Panc1 (cell line): ENCODE results near the gene KIZ. TPM values are rescaled to one million over a fixed set of nuclear protein-coding genes. Genes with fewer than 3 reads are reported as not detected.

Experiments used
- ATAC-seq: fragments of 200-7000 bp; cut with Tn5 transposase; 2 replicates; pipeline ENCODE4 v1.9.1; 2020; ENCODE audit warnings: mild to moderate bottlenecking, moderate library complexity
- BruUV-seq: library from RNA; stranded (reverse); fragments of 400-500 nt; replicated peaks from 2 replicates; lab custom pipeline; 2021; lab: Mats Ljungman, UMichigan
- CTCF ChIA-PET: fragments of 300-600 bp; sonication (Branson Sonifier 250); formaldehyde crosslinking; loops from one replicate; lab custom pipeline; 2022; ENCODE audit warnings: antibody characterized with exemption; lab: Charles Lee
- POLR2A ChIA-PET: fragments of 300-600 bp; sonication (Branson Sonifier 250); formaldehyde crosslinking; loops from one replicate; lab custom pipeline; 2022; ENCODE audit warnings: antibody characterized with exemption; lab: Charles Lee
- DNase-seq: peaks from one replicate; pipeline ENCODE4 v3.0.0-alpha.2; 2010; ENCODE audit warnings: low read depth, low spot score
- H3K27ac ChIP-seq: 2 replicates; pipeline ENCODE4 v1.5.1; 2011; ENCODE audit warnings: mild to moderate bottlenecking, low read length, inconsistent platforms
- H3K27me3 ChIP-seq: fragments of 200-500 bp; sonication (Bioruptor generic); 2 replicates; pipeline ENCODE4 v1.6.0; 2014; ENCODE audit warnings: low read length, inconsistent platforms; ENCODE audit not compliant: control insufficient read depth, insufficient read depth
- H3K36me3 ChIP-seq: fragments of 200-500 bp; sonication (Bioruptor generic); 2 replicates; pipeline ENCODE4 v1.5.1; 2014; ENCODE audit warnings: inconsistent platforms, mild to moderate bottlenecking, low read length, moderate library complexity; ENCODE audit not compliant: control insufficient read depth, insufficient read depth
- H3K4me1 ChIP-seq: 2 replicates; pipeline ENCODE4 v1.5.1; 2011; ENCODE audit warnings: inconsistent platforms, mild to moderate bottlenecking, low read length, moderate library complexity; ENCODE audit not compliant: control insufficient read depth, insufficient read depth
- H3K4me3 ChIP-seq, 2 experiments: 2 replicates each; pipeline ENCODE4 v1.5.1; 2011 to 2012; ENCODE audit warnings: low read depth in 2 of 2, low read length in 2 of 2, mild to moderate bottlenecking in 2 of 2, inconsistent platforms in 1 of 2, moderate library complexity in 1 of 2
- H3K9me3 ChIP-seq: fragments of 200-500 bp; sonication (Bioruptor generic); 2 replicates; pipeline ENCODE4 v1.5.1; 2014; ENCODE audit warnings: low read depth, mild to moderate bottlenecking, inconsistent platforms, low read length, moderate library complexity; ENCODE audit not compliant: control insufficient read depth, insufficient read depth
- POLR2AphosphoS5 ChIP-seq: IDR thresholded peaks from 2 replicates; pipeline ENCODE4 v1.6.1; 2012; ENCODE audit warnings: mild to moderate bottlenecking, low read depth, low read length, moderate library complexity
- SIN3A ChIP-seq: IDR thresholded peaks from 2 replicates; pipeline ENCODE4 v1.6.1; 2012; ENCODE audit warnings: low read depth, mild to moderate bottlenecking, low read length, moderate library complexity, borderline replicate concordance; ENCODE audit not compliant: insufficient read depth
- TCF7L2 ChIP-seq: IDR thresholded peaks from 2 replicates; pipeline ENCODE4 v1.6.1; 2011; ENCODE audit warnings: mild to moderate bottlenecking, low read depth, low read length, inconsistent platforms
- in situ Hi-C: cut with HindIII; loops from 2 replicates; pipeline ENCODE4 v1.10.0; 2016; ENCODE audit warnings: low sequenced_read_pairs, low pct_unique_long_range_greater_than_20kb
- intact Hi-C: fragments of 100-400 bp; cut with micrococcal nuclease; formaldehyde crosslinking; loops from one replicate; pipeline ENCODE4 v1.10.0; 2022; ENCODE audit not compliant: unreplicated experiment
- total RNA-seq: library from RNA; stranded (reverse); gene quantifications from one replicate; pipeline ENCODE4 v1.2.1, GENCODE V29; 2021; ENCODE audit not compliant: unreplicated experiment
- TF ChIP-seq, protein P1 (sequence below), 2 experiments: IDR thresholded peaks; 2 replicates each; pipeline ENCODE4 v1.6.1; 2011 to 2012; ENCODE audit warnings: low read depth in 2 of 2, control low read depth in 1 of 2, low read length in 1 of 2, mild to moderate bottlenecking in 1 of 2, moderate library complexity in 1 of 2; ENCODE audit not compliant: insufficient read depth in 1 of 2
- TF ChIP-seq, protein P2 (sequence below): fragments of 450-650 bp; IDR thresholded peaks from 2 replicates; pipeline ENCODE4 v1.5.1; 2017; ENCODE audit warnings: mild to moderate bottlenecking

KIZ gene
- total RNA-seq, 1 experiment from 2014 or later: 6.5 TPM

DNA sequence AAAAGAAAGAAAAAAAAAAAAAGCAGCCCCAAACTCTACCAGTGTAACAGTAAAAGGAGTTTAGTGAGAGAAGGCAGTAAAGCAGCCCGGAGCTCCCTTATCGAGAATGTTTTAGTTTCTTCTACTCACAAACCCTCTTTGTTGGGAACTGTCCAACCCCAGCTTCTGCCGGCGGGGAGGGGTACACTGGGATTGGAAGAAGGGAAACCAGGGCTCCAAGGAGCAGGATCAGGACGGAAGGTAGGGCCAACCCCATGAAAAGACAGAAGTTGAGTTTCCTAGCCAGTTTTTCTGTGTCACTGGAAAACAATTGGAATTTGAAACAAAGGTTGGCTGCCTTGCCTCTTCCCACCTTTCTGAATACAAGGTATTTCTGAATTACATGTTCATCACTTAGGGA lies 66.0 kb downstream of the KIZ start:
- no peak for ATAC-seq
- CTCF ChIA-PET: no interaction called here
- BruUV-seq: no TSS peak
- DNase-seq: no peak
- H3K9me3 ChIP-seq: no peaks in the 10 kb centered on the region
- H3K27ac ChIP-seq: no peak overlapping the region
- in situ Hi-C loops: no loop called here
- no peaks in the 10 kb centered on the region for H3K27me3 ChIP-seq
- H3K36me3 ChIP-seq: no peaks in the 10 kb centered on the region
- TF ChIP-seq POLR2AphosphoS5: no peak
- TF ChIP-seq, protein P1, sequence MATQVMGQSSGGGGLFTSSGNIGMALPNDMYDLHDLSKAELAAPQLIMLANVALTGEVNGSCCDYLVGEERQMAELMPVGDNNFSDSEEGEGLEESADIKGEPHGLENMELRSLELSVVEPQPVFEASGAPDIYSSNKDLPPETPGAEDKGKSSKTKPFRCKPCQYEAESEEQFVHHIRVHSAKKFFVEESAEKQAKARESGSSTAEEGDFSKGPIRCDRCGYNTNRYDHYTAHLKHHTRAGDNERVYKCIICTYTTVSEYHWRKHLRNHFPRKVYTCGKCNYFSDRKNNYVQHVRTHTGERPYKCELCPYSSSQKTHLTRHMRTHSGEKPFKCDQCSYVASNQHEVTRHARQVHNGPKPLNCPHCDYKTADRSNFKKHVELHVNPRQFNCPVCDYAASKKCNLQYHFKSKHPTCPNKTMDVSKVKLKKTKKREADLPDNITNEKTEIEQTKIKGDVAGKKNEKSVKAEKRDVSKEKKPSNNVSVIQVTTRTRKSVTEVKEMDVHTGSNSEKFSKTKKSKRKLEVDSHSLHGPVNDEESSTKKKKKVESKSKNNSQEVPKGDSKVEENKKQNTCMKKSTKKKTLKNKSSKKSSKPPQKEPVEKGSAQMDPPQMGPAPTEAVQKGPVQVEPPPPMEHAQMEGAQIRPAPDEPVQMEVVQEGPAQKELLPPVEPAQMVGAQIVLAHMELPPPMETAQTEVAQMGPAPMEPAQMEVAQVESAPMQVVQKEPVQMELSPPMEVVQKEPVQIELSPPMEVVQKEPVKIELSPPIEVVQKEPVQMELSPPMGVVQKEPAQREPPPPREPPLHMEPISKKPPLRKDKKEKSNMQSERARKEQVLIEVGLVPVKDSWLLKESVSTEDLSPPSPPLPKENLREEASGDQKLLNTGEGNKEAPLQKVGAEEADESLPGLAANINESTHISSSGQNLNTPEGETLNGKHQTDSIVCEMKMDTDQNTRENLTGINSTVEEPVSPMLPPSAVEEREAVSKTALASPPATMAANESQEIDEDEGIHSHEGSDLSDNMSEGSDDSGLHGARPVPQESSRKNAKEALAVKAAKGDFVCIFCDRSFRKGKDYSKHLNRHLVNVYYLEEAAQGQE (IDR thresholded peaks at IDR 0.05; ENCODE audit: insufficient read depth in 1 of 2, low read depth in 2 of 2, low read length in 1 of 2): no peak
- TF ChIP-seq SIN3A: no peak
- TF ChIP-seq, protein P2, sequence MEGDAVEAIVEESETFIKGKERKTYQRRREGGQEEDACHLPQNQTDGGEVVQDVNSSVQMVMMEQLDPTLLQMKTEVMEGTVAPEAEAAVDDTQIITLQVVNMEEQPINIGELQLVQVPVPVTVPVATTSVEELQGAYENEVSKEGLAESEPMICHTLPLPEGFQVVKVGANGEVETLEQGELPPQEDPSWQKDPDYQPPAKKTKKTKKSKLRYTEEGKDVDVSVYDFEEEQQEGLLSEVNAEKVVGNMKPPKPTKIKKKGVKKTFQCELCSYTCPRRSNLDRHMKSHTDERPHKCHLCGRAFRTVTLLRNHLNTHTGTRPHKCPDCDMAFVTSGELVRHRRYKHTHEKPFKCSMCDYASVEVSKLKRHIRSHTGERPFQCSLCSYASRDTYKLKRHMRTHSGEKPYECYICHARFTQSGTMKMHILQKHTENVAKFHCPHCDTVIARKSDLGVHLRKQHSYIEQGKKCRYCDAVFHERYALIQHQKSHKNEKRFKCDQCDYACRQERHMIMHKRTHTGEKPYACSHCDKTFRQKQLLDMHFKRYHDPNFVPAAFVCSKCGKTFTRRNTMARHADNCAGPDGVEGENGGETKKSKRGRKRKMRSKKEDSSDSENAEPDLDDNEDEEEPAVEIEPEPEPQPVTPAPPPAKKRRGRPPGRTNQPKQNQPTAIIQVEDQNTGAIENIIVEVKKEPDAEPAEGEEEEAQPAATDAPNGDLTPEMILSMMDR: no peak
- no peak for TF ChIP-seq TCF7L2
- H3K4me1 ChIP-seq: no peaks in the 10 kb centered on the region
- POLR2A ChIA-PET: no interaction called here
- no peak overlapping the region for H3K4me3 ChIP-seq
- intact Hi-C loops: no loop called here

DNA sequence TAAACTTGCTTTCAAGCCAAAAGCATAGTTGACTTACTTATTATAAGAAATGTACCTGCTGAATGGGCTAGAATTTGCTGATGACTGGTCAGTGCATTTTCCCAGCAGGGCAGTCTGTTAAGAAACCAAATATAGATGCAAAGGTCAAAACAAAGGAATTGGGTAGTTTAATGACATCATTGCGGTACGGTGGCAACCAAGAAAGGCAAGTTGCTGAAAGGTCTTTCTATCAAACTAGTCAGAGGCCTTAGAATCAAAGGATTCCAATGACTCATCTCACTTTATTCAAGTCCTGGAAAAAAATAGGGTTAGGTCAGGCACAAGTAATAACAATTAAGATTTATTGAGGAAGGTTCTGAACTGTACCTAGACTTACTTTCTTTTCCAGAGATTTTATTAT lies 76.4 kb downstream of the KIZ start:
- CTCF ChIA-PET: no interaction called here
- Histone ChIP-seq H3K27ac (no peak overlapping the region), H3K27me3 (no peaks in the 10 kb centered on the region), H3K36me3 (no peaks in the 10 kb centered on the region), H3K4me3 (no peak overlapping the region), H3K9me3 (no peaks in the 10 kb centered on the region), H3K4me1 (peaks cover 2% of the 10 kb centered on the region; the same call in 1 of the 2 replicates)
- in situ Hi-C loops: no loop called here
- POLR2A ChIA-PET: no interaction called here
- DNase-seq (no peak), ATAC-seq (no peak)
- no TSS peak for BruUV-seq
- intact Hi-C loops: no loop called here
- TF ChIP-seq TCF7L2 (no peak), POLR2AphosphoS5 (no peak), SIN3A (no peak)
- TF ChIP-seq, protein P1 (IDR thresholded peaks at IDR 0.05; ENCODE audit: insufficient read depth in 1 of 2, low read depth in 2 of 2, low read length in 1 of 2): no peak
- TF ChIP-seq, protein P2: no peak
